Astrocyte of the hippocampus (primary cell): ENCODE data around the gene SPAG6.

Experiments
- DNase-seq: peaks from one replicate; pipeline ENCODE4 v3.0.0; 2011; ENCODE audit warnings: low read depth, low spot score

The SPAG6 gene

DNA sequence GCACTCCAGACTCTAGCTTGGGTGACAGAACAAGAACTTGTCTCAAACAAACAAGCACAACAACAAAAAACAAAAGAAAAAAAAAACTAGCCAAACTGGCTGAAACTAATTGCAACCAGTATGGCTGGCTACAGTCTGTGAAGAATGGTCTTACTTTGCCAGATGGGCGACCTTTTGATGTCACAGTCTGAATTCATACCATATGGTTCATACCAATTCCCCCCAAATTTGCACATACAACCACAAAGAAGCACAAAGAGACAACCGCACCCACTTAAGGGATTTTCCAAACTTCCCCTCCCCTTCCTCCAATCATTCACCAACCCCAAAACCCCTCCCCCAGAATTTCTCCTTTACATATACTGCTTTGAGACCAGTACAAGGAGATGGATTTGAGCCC is 114.2 kb downstream of the SPAG6 start:
- no peak for DNase-seq

DNA sequence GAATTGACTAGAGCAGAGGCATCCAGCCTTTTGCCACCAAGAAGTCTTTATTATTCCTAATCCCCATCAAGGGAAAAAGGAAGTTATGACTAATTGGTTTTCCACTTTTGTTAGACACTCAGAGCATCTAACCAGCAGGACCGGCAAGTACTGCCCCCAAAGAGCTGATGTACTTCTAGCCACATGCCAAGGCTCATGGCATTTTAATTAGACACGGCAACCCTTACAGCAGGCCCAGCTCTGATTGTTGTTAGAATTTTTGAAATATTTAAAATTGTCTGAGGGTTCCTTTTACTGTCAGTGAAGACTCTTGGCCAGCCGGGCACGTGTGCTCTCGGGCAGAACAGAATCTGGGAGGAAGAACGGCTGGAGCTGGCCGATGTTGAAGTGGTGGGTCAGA is 114.8 kb downstream of the SPAG6 start:
- peak; percentile 47 for DNase-seq

- no peak for DNase-seq
Measured at GRCh38 chr10:22460531-22461403, 115.5 kb downstream of the SPAG6 start.

GRCh38 chr10:22461891-22462290 is 116.6 kb downstream of the SPAG6 start:
- DNase-seq: no peak

DNA sequence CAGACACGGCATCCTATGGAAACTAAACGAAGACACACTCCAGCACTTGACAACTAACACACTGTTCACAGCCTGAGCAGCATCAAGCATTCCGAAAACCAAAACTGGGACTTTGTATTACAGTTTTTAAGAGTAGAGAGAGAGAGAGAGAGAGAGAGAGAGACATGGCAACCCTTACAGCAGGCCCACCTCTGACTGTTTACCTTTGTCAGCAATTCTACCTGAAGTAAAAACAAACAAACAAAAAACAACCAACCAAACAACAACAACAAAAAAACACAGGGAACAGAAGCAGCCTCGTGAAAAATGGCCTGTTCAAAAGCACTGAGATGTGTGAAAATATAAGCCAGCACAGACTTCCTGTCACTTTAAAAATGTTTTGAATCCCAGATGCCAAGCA is 118.0 kb downstream of the SPAG6 start:
- no peak for DNase-seq

DNA sequence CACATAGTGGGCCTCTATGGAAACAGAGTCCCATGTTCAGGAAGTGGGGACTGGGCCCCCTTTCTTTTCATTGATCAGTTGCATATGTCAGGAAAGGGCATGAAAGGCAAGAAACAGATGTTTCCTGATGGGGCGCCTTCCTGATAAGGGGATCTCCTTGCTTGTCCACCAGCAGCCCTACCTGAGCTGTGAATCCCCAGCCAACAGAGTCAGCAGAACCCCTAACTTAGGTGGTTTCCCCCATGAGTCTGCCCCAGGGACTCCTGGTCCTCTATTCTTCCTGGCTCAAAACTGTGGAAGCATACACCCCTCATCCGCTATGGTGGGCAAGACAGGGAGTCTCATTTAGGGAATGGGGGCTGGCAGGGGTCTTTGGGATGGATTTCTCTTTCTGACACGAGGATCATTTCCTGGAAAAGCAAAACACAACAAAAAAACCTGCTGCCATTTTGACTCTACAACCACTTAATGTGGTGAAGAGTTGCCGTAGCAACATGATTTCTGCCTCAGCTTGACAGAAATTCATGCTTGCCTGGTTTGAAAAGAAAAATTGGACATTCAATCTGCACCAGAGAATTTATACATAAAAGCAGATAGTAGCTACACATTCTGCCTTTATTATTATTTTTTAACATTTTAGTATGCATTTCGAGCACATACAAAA is 119.8 kb downstream of the SPAG6 start:
- no peak for DNase-seq

GRCh38 chr10:22466763-22467334 is 121.6 kb downstream of the SPAG6 start:
- DNase-seq: peak; percentile 28
